ENCODE data around the gene CELA2B. TPM values are rescaled to one million over a fixed set of nuclear protein-coding genes. Genes with fewer than 3 reads are reported as not detected.
"Not testable (repeated sequence)": the region's sequence is repeated elsewhere in the genome, so short reads cannot be mapped to it uniquely, and the experiment has no call there.

Gene CELA2B
- total RNA-seq, 1 experiment from 2014 or later, result not detected

DNA sequence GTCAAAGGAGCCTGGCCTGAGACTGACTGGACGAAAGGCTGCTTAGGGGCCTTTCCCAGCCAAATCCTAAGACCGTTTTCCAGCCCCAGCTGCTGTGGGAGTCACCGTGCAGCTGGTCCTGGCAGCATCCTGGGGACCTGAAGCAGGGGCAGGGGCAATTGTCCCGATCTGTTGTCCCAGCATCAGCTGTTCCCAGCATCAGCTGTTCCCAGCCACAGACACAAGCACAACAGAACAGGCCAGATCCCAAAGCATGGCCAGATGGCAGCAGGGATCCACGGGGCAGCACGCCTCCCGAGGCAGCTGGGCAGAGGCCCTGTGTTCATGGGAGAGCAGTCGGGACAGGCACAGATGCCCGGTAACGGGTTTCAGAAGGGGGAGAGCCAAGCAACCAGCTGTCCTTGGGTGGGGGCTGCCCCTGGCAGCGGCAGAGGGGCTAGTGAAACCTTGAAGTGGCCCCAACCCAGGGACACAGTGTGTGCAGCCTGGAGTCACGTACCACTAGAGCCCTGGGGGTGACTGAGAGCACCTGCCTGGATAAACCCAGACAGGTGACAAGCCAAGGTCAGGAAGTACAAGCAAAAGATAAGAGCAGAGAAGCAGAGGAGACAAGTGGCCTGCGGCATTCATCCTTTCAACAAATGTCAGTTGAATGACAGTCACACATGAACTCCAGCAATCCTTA, 13.3 kb downstream of the CELA2B start:
- H3K4me2 ChIP-seq (ENCODE audit: low read depth, low read length, poor library complexity, severe bottlenecking), result no peak overlapping the region
- no peaks in the 10 kb centered on the region for H3K36me3 ChIP-seq (ENCODE audit: insufficient read depth, low read length)
- DNase-seq, result no peak
- H2AFZ ChIP-seq (ENCODE audit: low read length), result no peak overlapping the region
- no peaks in the 10 kb centered on the region for H3K9me3 ChIP-seq (ENCODE audit: low read length)
- no peak overlapping the region for H3K9ac ChIP-seq (ENCODE audit: low read length)
- no peaks in the 10 kb centered on the region for H3K79me2 ChIP-seq (ENCODE audit: low read length)
- H3K4me3 ChIP-seq (ENCODE audit: low read length), result no peak overlapping the region
- H3K9me2 ChIP-seq (replicated peaks; ENCODE audit: insufficient read depth, low read length), result no peaks in the 10 kb centered on the region
- H3K4me1 ChIP-seq (ENCODE audit: low read length), result no peaks in the 10 kb centered on the region
- H3K27me3 ChIP-seq (ENCODE audit: low read length), result no peaks in the 10 kb centered on the region
- no peaks in the 10 kb centered on the region for H4K20me1 ChIP-seq (ENCODE audit: insufficient read depth, low read depth, low read length)
- H3K27ac ChIP-seq (ENCODE audit: low read length), result no peak overlapping the region

DNA sequence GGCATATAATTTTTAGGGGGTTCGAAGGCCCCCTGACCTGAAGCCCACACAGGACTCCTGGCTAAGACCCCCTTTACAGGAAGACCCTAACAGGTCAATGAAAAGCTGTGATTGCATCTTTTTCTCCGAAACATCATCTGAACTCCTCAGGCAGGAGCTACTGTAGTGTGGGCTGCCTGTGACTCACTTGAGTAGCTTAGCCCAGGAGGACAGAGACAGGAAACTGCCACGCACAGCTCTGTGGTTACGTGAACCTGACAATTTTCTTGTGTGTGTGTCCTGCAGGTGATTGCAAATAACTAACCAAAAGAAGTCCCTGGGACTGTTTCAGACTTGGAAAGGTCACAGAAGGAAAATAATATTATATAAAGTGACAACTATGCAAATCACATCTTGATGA, 15.1 kb downstream of the CELA2B start:
- H3K4me3 ChIP-seq (ENCODE audit: low read length); H4K20me1 ChIP-seq (ENCODE audit: insufficient read depth, low read depth, low read length): not testable (repeated sequence)

GRCh38 chr1:15492596-15492995, 16.7 kb downstream of the CELA2B start:
- Histone ChIP-seq H3K79me2 (ENCODE audit: low read length) (no peaks in the 10 kb centered on the region), H3K4me1 (ENCODE audit: low read length) (no peaks in the 10 kb centered on the region)
- DNase-seq, result no peak

More for the DNA sequence above, 15.1 kb downstream of the CELA2B start:
- H3K9me3 ChIP-seq (ENCODE audit: low read length); H3K9me2 ChIP-seq (replicated peaks; ENCODE audit: insufficient read depth, low read length); H3K27me3 ChIP-seq (ENCODE audit: low read length); H3K9ac ChIP-seq (ENCODE audit: low read length); H3K36me3 ChIP-seq (ENCODE audit: insufficient read depth, low read length); H3K79me2 ChIP-seq (ENCODE audit: low read length); H3K27ac ChIP-seq (ENCODE audit: low read length); H2AFZ ChIP-seq (ENCODE audit: low read length); H3K4me1 ChIP-seq (ENCODE audit: low read length); DNase-seq; H3K4me2 ChIP-seq (ENCODE audit: low read depth, low read length, poor library complexity, severe bottlenecking): not testable (repeated sequence)

GRCh38 chr1:15493869-15494390, 18.0 kb downstream of the CELA2B start:
- Histone ChIP-seq H3K4me2 (ENCODE audit: low read depth, low read length, poor library complexity, severe bottlenecking) (no peak overlapping the region), H3K9me2 (replicated peaks; ENCODE audit: insufficient read depth, low read length) (no peaks in the 10 kb centered on the region), H2AFZ (ENCODE audit: low read length) (no peak overlapping the region), H3K9ac (ENCODE audit: low read length) (no peak overlapping the region), H3K79me2 (ENCODE audit: low read length) (no peaks in the 10 kb centered on the region), H3K9me3 (ENCODE audit: low read length) (no peaks in the 10 kb centered on the region), H3K4me3 (ENCODE audit: low read length) (no peak overlapping the region), H4K20me1 (ENCODE audit: insufficient read depth, low read depth, low read length) (no peaks in the 10 kb centered on the region), H3K27me3 (ENCODE audit: low read length) (no peaks in the 10 kb centered on the region), H3K27ac (ENCODE audit: low read length) (no peak overlapping the region), H3K4me1 (ENCODE audit: low read length) (no peaks in the 10 kb centered on the region), H3K36me3 (ENCODE audit: insufficient read depth, low read length) (no peaks in the 10 kb centered on the region)
- DNase-seq, result no peak

More at GRCh38 chr1:15492596-15492995, 16.7 kb downstream of the CELA2B start:
- H3K4me2 ChIP-seq (ENCODE audit: low read depth, low read length, poor library complexity, severe bottlenecking), result no peak overlapping the region
- H3K9me2 ChIP-seq (replicated peaks; ENCODE audit: insufficient read depth, low read length), result no peaks in the 10 kb centered on the region
- H3K9ac ChIP-seq (ENCODE audit: low read length), result no peak overlapping the region
- H2AFZ ChIP-seq (ENCODE audit: low read length), result no peak overlapping the region
- no peaks in the 10 kb centered on the region for H4K20me1 ChIP-seq (ENCODE audit: insufficient read depth, low read depth, low read length)
- H3K9me3 ChIP-seq (ENCODE audit: low read length), result no peaks in the 10 kb centered on the region
- no peak overlapping the region for H3K27ac ChIP-seq (ENCODE audit: low read length)
- H3K27me3 ChIP-seq (ENCODE audit: low read length), result no peaks in the 10 kb centered on the region
- H3K4me3 ChIP-seq (ENCODE audit: low read length), result no peak overlapping the region
- H3K36me3 ChIP-seq (ENCODE audit: insufficient read depth, low read length), result no peaks in the 10 kb centered on the region

DNA sequence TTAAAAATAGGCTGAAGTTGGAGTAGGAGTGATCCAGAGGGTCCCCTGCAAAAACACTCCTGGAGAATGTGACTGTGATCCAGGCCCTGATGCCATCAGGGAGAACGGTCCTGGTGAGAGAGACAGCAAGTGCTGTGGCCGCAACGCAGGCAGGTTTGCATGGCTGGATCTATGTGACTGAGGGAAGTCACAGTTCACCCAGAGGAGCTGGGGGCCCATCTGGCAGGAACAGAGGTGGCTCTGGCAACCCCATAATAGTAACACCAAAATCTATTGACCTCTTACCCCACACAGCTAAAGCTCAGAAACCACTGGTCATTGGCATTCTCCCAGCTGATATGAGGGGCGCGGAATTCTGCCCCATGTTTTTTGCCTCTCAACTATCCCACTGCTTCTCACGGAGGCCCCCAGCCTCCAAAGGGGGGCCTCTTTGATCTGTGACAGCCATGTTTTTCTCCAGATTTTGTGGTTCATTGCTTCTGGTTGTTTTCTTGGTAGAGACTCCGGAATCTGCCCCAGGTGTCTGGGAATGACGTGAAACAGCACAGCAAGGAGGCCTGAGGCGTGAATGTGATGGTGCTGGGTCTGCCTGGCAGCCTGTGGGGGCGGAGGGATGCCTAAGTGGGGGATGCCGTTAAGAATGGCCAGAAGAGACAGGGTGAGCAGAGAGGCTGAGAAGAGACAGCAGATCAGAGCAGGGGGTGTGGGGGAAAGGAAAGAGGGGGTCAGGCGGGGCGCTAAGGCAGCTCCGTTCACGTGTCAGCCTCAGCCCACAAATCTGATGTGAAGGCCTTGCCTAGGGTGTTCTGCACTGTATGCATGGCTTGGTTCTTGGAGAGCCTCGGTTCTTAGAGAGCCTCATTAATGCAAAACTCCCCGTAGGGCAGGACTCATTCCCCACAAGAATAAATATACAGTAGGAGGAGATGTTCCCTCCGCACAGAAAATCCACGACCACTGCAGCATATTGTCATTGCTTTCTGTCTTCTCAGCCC, 24.6 kb downstream of the CELA2B start:
- H4K20me1 ChIP-seq (ENCODE audit: insufficient read depth, low read depth, low read length), result peaks cover 4% of the 10 kb centered on the region; the same call in 1 of the 2 replicates
- H2AFZ ChIP-seq (ENCODE audit: low read length), result no peak overlapping the region
- H3K27ac ChIP-seq (ENCODE audit: low read length), result no peak overlapping the region
- DNase-seq, result peak; percentile 49
- H3K9me2 ChIP-seq (replicated peaks; ENCODE audit: insufficient read depth, low read length), result no peaks in the 10 kb centered on the region
- H3K79me2 ChIP-seq (ENCODE audit: low read length), result no peaks in the 10 kb centered on the region
- no peaks in the 10 kb centered on the region for H3K27me3 ChIP-seq (ENCODE audit: low read length)
- H3K4me3 ChIP-seq (ENCODE audit: low read length), result no peak overlapping the region
- no peak overlapping the region for H3K4me2 ChIP-seq (ENCODE audit: low read depth, low read length, poor library complexity, severe bottlenecking)
- H3K9me3 ChIP-seq (ENCODE audit: low read length), result no peaks in the 10 kb centered on the region
- H3K36me3 ChIP-seq (ENCODE audit: insufficient read depth, low read length), result peaks cover 15% of the 10 kb centered on the region
- H3K9ac ChIP-seq (ENCODE audit: low read length), result no peak overlapping the region
- H3K4me1 ChIP-seq (ENCODE audit: low read length), result no peaks in the 10 kb centered on the region

DNA sequence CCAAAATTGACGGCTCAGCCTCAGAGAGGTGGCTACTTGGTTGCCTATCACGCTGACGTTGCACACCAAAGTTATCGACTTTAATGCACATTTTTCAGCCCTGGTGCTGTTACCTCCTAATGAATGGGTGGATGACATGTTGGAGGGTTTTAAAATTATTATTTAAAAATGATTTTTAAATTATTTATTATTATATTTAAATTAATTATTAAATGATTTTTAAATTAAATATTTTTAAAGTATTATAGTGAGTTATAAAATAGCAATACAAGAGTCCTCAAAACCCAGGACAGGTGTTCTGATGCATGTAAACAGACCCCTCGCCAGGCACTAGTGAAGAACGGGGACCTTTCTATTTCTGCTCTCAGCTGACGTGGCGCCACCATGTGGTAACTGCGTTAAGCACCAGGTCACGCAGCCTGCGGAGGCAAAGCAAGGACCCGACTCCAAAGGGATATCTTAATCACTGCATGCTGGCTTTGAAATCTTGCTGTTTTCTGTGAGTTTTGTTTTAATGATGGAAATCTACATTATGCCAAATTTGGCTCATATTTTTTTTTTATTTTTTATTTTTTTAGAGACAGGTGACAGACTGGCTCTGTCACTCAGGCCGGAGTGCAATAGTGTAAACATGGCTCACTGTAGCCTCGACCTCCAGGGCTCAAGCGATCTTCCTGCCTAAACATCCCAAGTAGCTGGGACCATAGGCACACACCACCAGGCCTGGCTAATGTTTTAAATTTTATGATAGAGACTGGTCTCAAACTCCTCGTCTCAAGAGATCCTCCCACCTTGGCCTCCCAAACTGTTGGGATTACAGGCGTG, 25.5 kb downstream of the CELA2B start:
- no peak overlapping the region for H3K27ac ChIP-seq (ENCODE audit: low read length)
- no peaks in the 10 kb centered on the region for H3K9me3 ChIP-seq (ENCODE audit: low read length)
- no peaks in the 10 kb centered on the region for H3K79me2 ChIP-seq (ENCODE audit: low read length)
- DNase-seq, result peak; percentile 87
- H3K9ac ChIP-seq (ENCODE audit: low read length), result no peak overlapping the region
- peaks cover 4% of the 10 kb centered on the region; the same call in 1 of the 2 replicates for H4K20me1 ChIP-seq (ENCODE audit: insufficient read depth, low read depth, low read length)
- no peak overlapping the region for H2AFZ ChIP-seq (ENCODE audit: low read length)
- H3K9me2 ChIP-seq (replicated peaks; ENCODE audit: insufficient read depth, low read length), result no peaks in the 10 kb centered on the region
- no peak overlapping the region for H3K4me3 ChIP-seq (ENCODE audit: low read length)
- H3K36me3 ChIP-seq (ENCODE audit: insufficient read depth, low read length), result peaks cover 15% of the 10 kb centered on the region
- no peaks in the 10 kb centered on the region for H3K4me1 ChIP-seq (ENCODE audit: low read length)
- H3K4me2 ChIP-seq (ENCODE audit: low read depth, low read length, poor library complexity, severe bottlenecking), result no peak overlapping the region
- H3K27me3 ChIP-seq (ENCODE audit: low read length), result no peaks in the 10 kb centered on the region

DNA sequence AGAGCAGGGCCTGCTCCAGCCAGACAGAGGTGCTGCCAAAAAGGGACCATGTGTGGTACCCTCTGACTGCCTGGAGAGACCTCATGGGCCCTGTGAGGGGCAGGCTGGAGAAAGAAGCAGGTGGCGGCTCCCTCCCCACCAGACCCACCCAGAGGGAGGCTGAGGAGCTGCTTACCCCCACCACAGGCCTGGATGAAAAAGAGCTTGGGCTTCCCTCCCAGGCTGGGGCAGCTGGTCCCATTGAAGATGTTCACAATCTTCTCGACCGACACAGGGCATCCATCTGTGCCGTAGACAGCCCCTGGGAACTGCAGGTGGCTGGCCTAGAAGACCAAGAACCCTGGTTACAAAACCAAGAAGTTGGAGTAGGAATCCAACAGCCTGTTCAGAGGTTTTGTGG, 28.5 kb downstream of the CELA2B start:
- H2AFZ ChIP-seq (ENCODE audit: low read length), result no peak overlapping the region
- H3K4me2 ChIP-seq (ENCODE audit: low read depth, low read length, poor library complexity, severe bottlenecking), result no peak overlapping the region
- DNase-seq, result no peak
- peaks cover 26% of the 10 kb centered on the region for H3K4me1 ChIP-seq (ENCODE audit: low read length)
- H3K36me3 ChIP-seq (ENCODE audit: insufficient read depth, low read length), result peaks cover 11% of the 10 kb centered on the region
- H3K27ac ChIP-seq (ENCODE audit: low read length), result no peak overlapping the region
- no peaks in the 10 kb centered on the region for H3K9me3 ChIP-seq (ENCODE audit: low read length)
- H3K9ac ChIP-seq (ENCODE audit: low read length), result no peak overlapping the region
- peaks cover 8% of the 10 kb centered on the region; the same call in 1 of the 2 replicates for H3K79me2 ChIP-seq (ENCODE audit: low read length)
- H3K27me3 ChIP-seq (ENCODE audit: low read length), result no peaks in the 10 kb centered on the region
- H3K4me3 ChIP-seq (ENCODE audit: low read length), result no peak overlapping the region
- H4K20me1 ChIP-seq (ENCODE audit: insufficient read depth, low read depth, low read length), result peaks cover 4% of the 10 kb centered on the region; the same call in 1 of the 2 replicates
- H3K9me2 ChIP-seq (replicated peaks; ENCODE audit: insufficient read depth, low read length), result no peaks in the 10 kb centered on the region

Data from Karpas-422 (cell line).